Heart left ventricle (tissue), 16 donors: Measurements from ENCODE around the gene FOXE1. TPM values are rescaled to one million over a fixed set of nuclear protein-coding genes. Genes with fewer than 3 reads are reported as not detected.

Experiments
- ATAC-seq, 4 donors: fragments of 200-7000 bp; cut with Tn5 transposase; one replicate each; pipeline ENCODE4 v1.9.1; 2020 to 2022; ENCODE audit warnings: moderate library complexity in 4 of 4, mild to moderate bottlenecking in 3 of 4, moderate number of reproducible peaks in 1 of 4
- DNase-seq, 5 donors: peaks; one replicate each; pipeline ENCODE4 v3.0.0-alpha.2; 2020
- H3K27ac ChIP-seq, 12 donors: fragments of 200-600 bp; sonication (generic) in 4 of 12; one replicate each; pipeline versions ENCODE4 v1.5.0 to v1.8.0; 2016 to 2022; ENCODE audit warnings: mild to moderate bottlenecking in 2 of 12
- H3K27me3 ChIP-seq, 9 donors: fragments of 200-600 bp; sonication (generic) in 2 of 9; one replicate each; pipeline versions ENCODE4 v1.5.1 to v1.8.0; 2016 to 2022; ENCODE audit warnings: mild to moderate bottlenecking in 3 of 9
- H3K36me3 ChIP-seq, 9 donors: fragments of 200-600 bp; sonication (generic) in 2 of 9; one replicate each; pipeline versions ENCODE4 v1.5.0 to v1.8.0; 2018 to 2022; ENCODE audit warnings: mild to moderate bottlenecking in 2 of 9
- H3K4me1 ChIP-seq, 12 donors: fragments of 200-600 bp; sonication (generic) in 4 of 12; one replicate each; pipeline versions ENCODE4 v1.5.0 to v1.8.0; 2016 to 2022; ENCODE audit warnings: mild to moderate bottlenecking in 3 of 12
- H3K4me3 ChIP-seq, 12 donors: fragments of 200-600 bp; sonication (generic) in 4 of 12; one replicate each; pipeline versions ENCODE4 v1.5.0 to v1.8.0; 2017 to 2022; ENCODE audit warnings: mild to moderate bottlenecking in 9 of 12, moderate library complexity in 4 of 12
- H3K9me3 ChIP-seq, 12 donors: fragments of 200-600 bp; sonication (generic) in 4 of 12; one replicate each; pipeline versions ENCODE4 v1.5.0 to v1.8.0; 2016 to 2022; ENCODE audit warnings: mild to moderate bottlenecking in 1 of 12
- POLR2A ChIP-seq, 2 donors: fragments of 450-650 bp; IDR thresholded peaks; one replicate each; pipeline ENCODE4 v1.6.1; 2017; ENCODE audit warnings: antibody characterized with exemption in 2 of 2, mild to moderate bottlenecking in 2 of 2, moderate library complexity in 2 of 2
- WGBS, 4 donors: extraction: QIAGEN DNeasy Blood & Tissue Kit in 2 of 4; methylation state at CpG; one replicate each; pipeline versions ENCODE4 v1.1.5 to v1.1.7; 2013 to 2018; 5-methylcytosine and 5-hydroxymethylcytosine counted together
- intact Hi-C, 10 donors: fragments of 100-400 bp; cut with DNase I; formaldehyde crosslinking; loops; one replicate each; pipeline versions ENCODE4 v1.11.1 to v1.14.2; 2022
- polyA plus RNA-seq, 2 donors: library from polyadenylated mRNA; stranded (reverse); fragments of 200-250 nt; gene quantifications; one replicate each; pipeline ENCODE4 v1.2.3, GENCODE V29; 2013
- total RNA-seq, 9 donors: library from RNA; depleted of rRNA in 2 of 9; stranded (reverse); fragments of >200 nt in 2 of 9; fragmentation: NEBNext Ultra II Directional in 3 of 9; extraction: Animal tissue kit (Norgen Biotek cat#: 25700) in 3 of 9; gene quantifications; one replicate each; pipeline versions ENCODE4 v1.1.0 to v1.2.4, GENCODE V29; 2016 to 2023
- TF ChIP-seq, protein P1 (sequence below), 12 donors: fragments of 200-600 bp; sonication (generic) in 4 of 12; IDR thresholded peaks; one replicate each; pipeline versions ENCODE4 v1.5.0 to v1.8.0; 2018 to 2022; ENCODE audit warnings: antibody characterized with exemption in 12 of 12, mild to moderate bottlenecking in 5 of 12
- donor health status: ischemic (EF 13 %, LVEDD 7.1; RV severe dilation, severe dysfunction).
- donor health status: healthy with polysubstance abuse.
- donor health status: DM: no; HTN: yes; CAD: no.
- donor health status: DM: no; HTN: no; CAD: no.
- donor health status: ischemic (EF 25% LVEDD 6.9; RV normal size, moderate dysfunction).
- donor health status: ischemic (EF 25% LVEDD 5.7; RV mildly dilated, moderate dysfunction).
- donor health status: healthy.
- donor health status: DM: yes; HTN: yes; CAD: no.
- donor health status: ischemic (EF 35%, LVEDD 5.7; RV mildly dilated, moderate dysfunction).
- donor health status: nonischemic (EF 11% LVEDD 7.7; RV severe dilation, severe dysfunction).
- donor health status: DM: yes; HTN: yes; CAD: no.
- donor health status: PGD.
- donor health status: ischemic (EF 29% LVEDD 5.4; RV normal size, mild dysfunction).
- donor health status: nonischemic (EF 23%, LVEDD 6.1; RV moderate dilation, normal function).

The FOXE1 gene
- total and polyA plus RNA-seq, 11 donors = not detected

DNA sequence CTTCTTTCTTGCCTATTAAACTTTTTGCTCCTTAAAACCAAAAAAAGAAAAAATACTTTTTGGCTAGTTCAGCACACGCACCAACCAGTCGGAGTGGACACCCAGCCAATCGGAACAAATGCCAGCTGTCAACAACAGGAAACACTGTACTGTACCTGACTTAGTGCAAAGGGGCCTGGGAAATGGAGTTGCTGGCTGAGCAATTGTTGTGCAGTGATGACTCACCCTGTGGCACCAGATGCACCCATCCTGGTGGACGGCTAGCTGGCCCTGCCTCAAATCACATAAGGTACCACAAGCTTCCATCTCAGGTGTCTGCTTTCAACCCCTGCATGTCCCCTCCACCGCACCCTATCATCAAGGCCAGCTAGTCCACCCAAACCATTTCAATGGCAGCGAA, 20.9 kb downstream of the FOXE1 start:
- Histone ChIP-seq H3K27me3 (peaks cover 0 to 4% (median 0%) of the 10 kb centered on the region in 9 donors), H3K36me3 (no peaks in the 10 kb centered on the region), H3K9me3 (no peaks in the 10 kb centered on the region), H3K4me3 (no peak overlapping the region), H3K4me1 (peaks cover 0 to 14% (median 8%) of the 10 kb centered on the region in 12 donors), H3K27ac (no peak overlapping the region)
- ATAC-seq = no peak
- intact Hi-C loops = no loop called here
- no peak for DNase-seq
- WGBS, 4 donors = 70 to 82% (median 80%) methylated on average over 6 of the region's 6 CpGs
- TF ChIP-seq POLR2A (IDR thresholded peaks at IDR 0.05) = no peak
- TF ChIP-seq, protein P1, sequence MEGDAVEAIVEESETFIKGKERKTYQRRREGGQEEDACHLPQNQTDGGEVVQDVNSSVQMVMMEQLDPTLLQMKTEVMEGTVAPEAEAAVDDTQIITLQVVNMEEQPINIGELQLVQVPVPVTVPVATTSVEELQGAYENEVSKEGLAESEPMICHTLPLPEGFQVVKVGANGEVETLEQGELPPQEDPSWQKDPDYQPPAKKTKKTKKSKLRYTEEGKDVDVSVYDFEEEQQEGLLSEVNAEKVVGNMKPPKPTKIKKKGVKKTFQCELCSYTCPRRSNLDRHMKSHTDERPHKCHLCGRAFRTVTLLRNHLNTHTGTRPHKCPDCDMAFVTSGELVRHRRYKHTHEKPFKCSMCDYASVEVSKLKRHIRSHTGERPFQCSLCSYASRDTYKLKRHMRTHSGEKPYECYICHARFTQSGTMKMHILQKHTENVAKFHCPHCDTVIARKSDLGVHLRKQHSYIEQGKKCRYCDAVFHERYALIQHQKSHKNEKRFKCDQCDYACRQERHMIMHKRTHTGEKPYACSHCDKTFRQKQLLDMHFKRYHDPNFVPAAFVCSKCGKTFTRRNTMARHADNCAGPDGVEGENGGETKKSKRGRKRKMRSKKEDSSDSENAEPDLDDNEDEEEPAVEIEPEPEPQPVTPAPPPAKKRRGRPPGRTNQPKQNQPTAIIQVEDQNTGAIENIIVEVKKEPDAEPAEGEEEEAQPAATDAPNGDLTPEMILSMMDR (IDR thresholded peaks at IDR 0.05) = no peak

DNA sequence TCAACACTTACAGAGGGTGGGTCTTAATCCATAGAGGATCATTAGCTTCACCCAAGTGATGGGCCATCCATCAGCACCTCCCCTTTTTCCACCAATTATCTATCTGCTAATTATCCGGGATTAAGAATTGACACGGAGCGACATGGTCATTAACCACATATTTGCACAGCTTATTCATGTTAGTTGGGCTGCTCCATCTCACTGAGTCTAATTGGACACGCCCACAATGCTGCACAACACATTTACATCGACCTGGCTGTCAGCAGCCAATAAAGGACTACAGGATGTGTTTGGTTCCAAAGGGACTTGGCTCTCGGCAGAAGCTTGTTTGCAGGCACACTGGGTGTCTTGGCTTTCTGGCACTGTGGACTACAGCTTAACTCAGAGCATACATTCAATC, 21.6 kb downstream of the FOXE1 start:
- no peak overlapping the region for H3K4me3 ChIP-seq
- H3K27ac ChIP-seq = no peak overlapping the region
- no peak for ATAC-seq
- no peak for TF ChIP-seq POLR2A (IDR thresholded peaks at IDR 0.05)
- TF ChIP-seq, protein P1 (IDR thresholded peaks at IDR 0.05) = no peak
- DNase-seq = no peak
- no peaks in the 10 kb centered on the region for H3K9me3 ChIP-seq
- intact Hi-C loops = no loop called here
- H3K4me1 ChIP-seq = peaks cover 0 to 14% (median 8%) of the 10 kb centered on the region in 12 donors
- WGBS, 4 donors = 72 to 76% (median 74%) methylated on average over 5 to 6 of the region's 6 CpGs
- no peaks in the 10 kb centered on the region for H3K36me3 ChIP-seq
- no peaks in the 10 kb centered on the region for H3K27me3 ChIP-seq

DNA sequence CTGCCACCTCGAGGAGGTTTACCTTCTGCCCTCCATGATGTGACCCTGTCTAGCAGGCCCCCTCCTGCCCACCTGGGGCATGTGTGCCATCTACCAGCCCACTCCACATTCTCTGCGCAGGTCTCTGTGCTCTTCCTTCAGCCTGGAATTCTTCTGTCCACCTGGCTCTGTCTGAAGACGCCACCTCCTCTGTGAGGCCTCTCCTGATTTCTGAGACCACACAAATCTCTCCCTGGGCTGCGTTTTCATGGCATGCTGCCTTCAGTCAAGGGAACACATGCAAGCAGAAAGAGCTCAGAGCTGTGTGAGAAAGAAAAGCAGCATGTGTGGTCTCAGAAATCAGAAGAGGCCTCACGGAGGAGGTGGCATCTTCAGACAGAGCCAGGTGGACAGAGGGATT, 22.1 kb downstream of the FOXE1 start:
- Histone ChIP-seq H3K27ac (no peak overlapping the region), H3K4me3 (no peak overlapping the region), H3K27me3 (no peaks in the 10 kb centered on the region), H3K4me1 (peaks cover 0 to 14% (median 8%) of the 10 kb centered on the region in 12 donors), H3K9me3 (no peaks in the 10 kb centered on the region), H3K36me3 (no peaks in the 10 kb centered on the region)
- WGBS, 4 donors = 88 to 89% (median 89%) methylated on average over 5 of the region's 5 CpGs
- ATAC-seq (no peak), DNase-seq (no peak)
- TF ChIP-seq POLR2A (IDR thresholded peaks at IDR 0.05) = no peak
- TF ChIP-seq, protein P1 (IDR thresholded peaks at IDR 0.05) = no peak
- intact Hi-C loops = no loop called here

DNA sequence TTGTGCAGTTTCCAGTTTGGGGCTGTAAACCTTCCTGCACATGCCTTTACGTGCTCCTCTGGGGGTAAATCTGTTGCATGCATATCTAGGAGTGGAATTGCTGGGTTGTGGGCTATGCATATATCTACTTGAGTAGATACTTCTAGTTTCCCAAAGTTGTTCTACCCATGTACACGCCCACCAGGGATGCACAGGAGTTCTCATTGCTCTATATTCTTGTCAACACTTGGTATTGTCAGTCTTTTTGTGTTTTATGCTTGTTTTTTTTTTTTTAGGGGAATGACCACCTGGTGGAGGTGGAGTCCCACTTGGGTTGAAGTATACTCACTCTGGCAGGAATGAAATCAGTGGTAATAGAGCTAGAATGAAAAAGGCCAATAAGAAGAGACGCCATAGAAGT, 23.0 kb downstream of the FOXE1 start:
- no peaks in the 10 kb centered on the region for H3K36me3 ChIP-seq
- H3K9me3 ChIP-seq = no peaks in the 10 kb centered on the region
- no peak overlapping the region for H3K4me3 ChIP-seq
- intact Hi-C loops = no loop called here
- H3K27ac ChIP-seq = no peak overlapping the region
- peaks cover 0 to 14% (median 8%) of the 10 kb centered on the region in 12 donors for H3K4me1 ChIP-seq
- WGBS, 4 donors = 89 to 96% (median 92%) methylated on average over 3 of the region's 3 CpGs
- TF ChIP-seq, protein P1 (IDR thresholded peaks at IDR 0.05) = no peak
- no peak for TF ChIP-seq POLR2A (IDR thresholded peaks at IDR 0.05)
- no peaks in the 10 kb centered on the region for H3K27me3 ChIP-seq
- ATAC-seq (no peak), DNase-seq (no peak)
